NCI-H1436 (cell line): Measurements from ENCODE around the gene OR2W3.

Source experiments
- DNase-seq: peaks from one replicate; lab custom pipeline; 2025; lab: John Stamatoyannopoulos, UW

Gene OR2W3

GRCh38 chr1:247895163-247895637, at the start of gene OR2W3:
TSS of gene OR2W3 (plus strand) at chr1:247895587. CDS start at chr1:247895587, 0 bp downstream.
- DNase-seq, result no peak

- no peak for DNase-seq
Measured at GRCh38 chr1:247845693-247846017, 49.7 kb upstream of the OR2W3 start.

- no peak for DNase-seq
Measured at GRCh38 chr1:247848346-247848745, 47.0 kb upstream of the OR2W3 start.

- no peak for DNase-seq
Measured at GRCh38 chr1:247849616-247850015, 45.8 kb upstream of the OR2W3 start.

- DNase-seq, result no peak
Measured at GRCh38 chr1:247854899-247855545, 40.4 kb upstream of the OR2W3 start.

GRCh38 chr1:247855911-247856310, 39.5 kb upstream of the OR2W3 start:
- DNase-seq, result no peak

- DNase-seq, result no peak
Measured at GRCh38 chr1:247857069-247857984, 38.1 kb upstream of the OR2W3 start, which contains the start of gene TRIM58. TSS of gene TRIM58 (plus strand) at chr1:247857187. CDS start at chr1:247857247, 60 bp downstream.

GRCh38 chr1:247857985-247858619, 37.3 kb upstream of the OR2W3 start:
- DNase-seq, result no peak

GRCh38 chr1:247862756-247863155, 32.6 kb upstream of the OR2W3 start:
- DNase-seq, result no peak

GRCh38 chr1:247864644-247865043, 30.7 kb upstream of the OR2W3 start:
- DNase-seq, result no peak

GRCh38 chr1:247865416-247865815, 30.0 kb upstream of the OR2W3 start:
- no peak for DNase-seq

GRCh38 chr1:247883346-247883745, 12.0 kb upstream of the OR2W3 start:
- no peak for DNase-seq

GRCh38 chr1:247884797-247885413, 10.5 kb upstream of the OR2W3 start:
- DNase-seq, result no peak

GRCh38 chr1:247895976-247896375, 589 bp downstream of the OR2W3 start:
- no peak for DNase-seq

GRCh38 chr1:247904122-247904521, 8.7 kb downstream of the OR2W3 start:
- DNase-seq, result no peak

GRCh38 chr1:247905181-247905580, 9.8 kb downstream of the OR2W3 start:
- no peak for DNase-seq

GRCh38 chr1:247905910-247906503, 10.6 kb downstream of the OR2W3 start:
- DNase-seq, result no peak

GRCh38 chr1:247906504-247907047, 11.2 kb downstream of the OR2W3 start:
- no peak for DNase-seq

GRCh38 chr1:247908766-247909165, 13.4 kb downstream of the OR2W3 start:
- no peak for DNase-seq

- DNase-seq, result no peak
Measured at GRCh38 chr1:247913786-247914185, 18.4 kb downstream of the OR2W3 start.

GRCh38 chr1:247914941-247915662, 19.7 kb downstream of the OR2W3 start:
- no peak for DNase-seq
